Hepatocyte (in vitro differentiated cells): Measurements from ENCODE around the gene GDPGP1.

Source experiments
- CTCF ChIP-seq: fragments of 200-600 bp; sonication (generic); IDR thresholded peaks from 2 replicates; pipeline ENCODE4 v1.5.1; 2016; ENCODE audit warnings: antibody characterized with exemption, mild to moderate bottlenecking; ENCODE audit not compliant: poor library complexity
- EZH2 ChIP-seq: fragments of 200-600 bp; sonication (generic); IDR thresholded peaks from 2 replicates; pipeline ENCODE4 v1.6.1; 2016; ENCODE audit warnings: antibody characterized with exemption, mild to moderate bottlenecking, borderline replicate concordance

- TF ChIP-seq CTCF (no peak), EZH2 (no peak)
Measured at GRCh38 chr15:90191344-90191687, 42.7 kb upstream of the GDPGP1 start.
